ENCODE data around the gene ITGA4. TPM values are rescaled to one million over a fixed set of nuclear protein-coding genes. Genes with fewer than 3 reads are reported as not detected.

The ITGA4 gene
- polyA plus RNA-seq, 2 of the 4 experiments (the other 2 are of a cell fraction): 1.7 to 2.5 TPM

GRCh38 chr2:181440344-181440743 is 16.8 kb upstream of the ITGA4 start:
- ATAC-seq: no peak
- Histone ChIP-seq H3K4me3 (no peak overlapping the region), H3K9me3 (no peaks in the 10 kb centered on the region), H3K4me2 (no peak overlapping the region), H3K4me1 (no peaks in the 10 kb centered on the region), H3K27ac (no peak overlapping the region)
- WGBS (ENCODE audit: missing lambda C conversion rate): 80% methylated on average over 2 of the region's 2 CpGs
- FAIRE-seq: no peak
- no peak for TF ChIP-seq RCOR1 (IDR thresholded peaks at IDR 0.05; ENCODE audit: low read depth, low read length)
- TF ChIP-seq CBX2 (IDR thresholded peaks at IDR 0.05; ENCODE audit: borderline replicate concordance, low read depth): no peak
- TF ChIP-seq NFE2L2 (conservative IDR thresholded peaks at IDR 0.05; ENCODE audit: low read length): no peak
- TF ChIP-seq CTCF (IDR thresholded peaks at IDR 0.05): no peak
- no peak for TF ChIP-seq USF2 (IDR thresholded peaks at IDR 0.05)
- no peak for TF ChIP-seq ZNF302 (CRISPR knock-in tag; IDR thresholded peaks at IDR 0.05)
- TF ChIP-seq FOSB (CRISPR knock-in tag; IDR thresholded peaks at IDR 0.05): no peak
- no peak for TF ChIP-seq RARB (CRISPR knock-in tag; IDR thresholded peaks at IDR 0.05)
- TF ChIP-seq HEYL (CRISPR knock-in tag; IDR thresholded peaks at IDR 0.05): no peak
- TF ChIP-seq HDAC2 (IDR thresholded peaks at IDR 0.05): no peak
- TF ChIP-seq HMGXB4 (CRISPR knock-in tag; IDR thresholded peaks at IDR 0.05; ENCODE audit: borderline replicate concordance): no peak
- TF ChIP-seq HOXA7 (CRISPR knock-in tag; IDR thresholded peaks at IDR 0.05): no peak
- no peak for TF ChIP-seq ESRRA (IDR thresholded peaks at IDR 0.05; ENCODE audit: borderline replicate concordance, low read length)
- TF ChIP-seq KDM1A (IDR thresholded peaks at IDR 0.05; ENCODE audit: low read depth): no peak
- no peak for TF ChIP-seq GATA3 (IDR thresholded peaks at IDR 0.05; ENCODE audit: borderline replicate concordance)
- ChIA-PET POLR2A (no interaction called here), CTCF (interaction anchor here (1.2 to 1.8 kb wide), 2 partner anchors 26 to 336 kb away, joined by 3 to 6 read pairs; no protein-coding TSS in a partner anchor)
- DNase-seq (ENCODE audit: low read depth in 1 of 2, low spot score in 1 of 2): no peak

GRCh38 chr2:181440919-181441318 is 16.3 kb upstream of the ITGA4 start:
- H3K4me1 ChIP-seq: no peaks in the 10 kb centered on the region
- H3K9me3 ChIP-seq: no peaks in the 10 kb centered on the region
- H3K27ac ChIP-seq: no peak overlapping the region
- TF ChIP-seq PHF8 (IDR thresholded peaks at IDR 0.05; ENCODE audit: borderline replicate concordance, low read depth): no peak
- no peak for TF ChIP-seq TP53 (CRISPR knock-in tag; IDR thresholded peaks at IDR 0.05)
- TF ChIP-seq GATA3 (IDR thresholded peaks at IDR 0.05; ENCODE audit: borderline replicate concordance): no peak
- TF ChIP-seq RAD21 (conservative IDR thresholded peaks at IDR 0.05 in 1 of 2, IDR thresholded peaks at IDR 0.05 in 1 of 2): no peak
- no peak for TF ChIP-seq EHMT2 (IDR thresholded peaks at IDR 0.05; ENCODE audit: low read depth)
- TF ChIP-seq RCOR1 (IDR thresholded peaks at IDR 0.05; ENCODE audit: low read depth, low read length): no peak
- no peak for TF ChIP-seq NFE2L2 (conservative IDR thresholded peaks at IDR 0.05; ENCODE audit: low read length)
- no peak for TF ChIP-seq POLR2A (IDR thresholded peaks at IDR 0.05; ENCODE audit: low read length)
- no peak for TF ChIP-seq CHD2 (IDR thresholded peaks at IDR 0.05; ENCODE audit: low read length, partially characterized antibody)
- TF ChIP-seq ESRRA (IDR thresholded peaks at IDR 0.05; ENCODE audit: borderline replicate concordance, low read length): no peak
- no peak for TF ChIP-seq EP300 (IDR thresholded peaks at IDR 0.05)
- ChIA-PET CTCF (interaction anchor here (1.8 kb wide), 1 partner anchor 25 kb away, joined by 6 read pairs; no protein-coding TSS in a partner anchor), POLR2A (no interaction called here)
- H3K4me3 ChIP-seq: no peak overlapping the region
- FAIRE-seq: no peak
- H3K4me2 ChIP-seq: no peak overlapping the region
- no peak for DNase-seq (ENCODE audit: low read depth in 1 of 2, low spot score in 1 of 2)
- no peak for ATAC-seq
- 13% methylated on average over 3 of the region's 3 CpGs for WGBS (ENCODE audit: missing lambda C conversion rate)

All from A549 (cell line).